Measurements from ENCODE around the gene AIFM2. TPM values are rescaled to one million over a fixed set of nuclear protein-coding genes. Genes with fewer than 3 reads are reported as not detected.

Gene AIFM2
- total and polyA plus RNA-seq, 2 donors (not counting 3 experiments of a cell fraction or from before 2014, with no cell fraction given), result 6.9 to 8.7 TPM

GRCh38 chr10:70114902-70115301, 17.7 kb downstream of the AIFM2 start:
- ChIA-PET POLR2A (no interaction called here), CTCF (interaction anchor here (0.9 to 4.8 kb wide), 9 partner anchors 8 to 435 kb away, joined by 3 to 95 read pairs (median 13); partner anchors contain the start of gene TYSND1)
- H3K36me3 ChIP-seq (ENCODE audit: control insufficient read depth in 2 of 2, extremely low read depth in 1 of 2, insufficient read depth in 2 of 2, low read length in 2 of 2), result peaks cover 3% of the 10 kb centered on the region in 2 experiments
- no peaks in the 10 kb centered on the region for H3K79me2 ChIP-seq (ENCODE audit: control insufficient read depth, insufficient read depth, low read length)
- no peak for TF ChIP-seq MYC (IDR thresholded peaks at IDR 0.05; ENCODE audit: low read depth, low read length)
- TF ChIP-seq POLR2A (IDR thresholded peaks at IDR 0.05; ENCODE audit: low read depth, low read length), result no peak
- TF ChIP-seq POLR2AphosphoS5 (IDR thresholded peaks at IDR 0.05; ENCODE audit: insufficient read depth, low read depth, low read length), result no peak
- TF ChIP-seq EZH2 (IDR thresholded peaks at IDR 0.05; ENCODE audit: borderline replicate concordance, low read depth, low read length, severe bottlenecking), result no peak
- no peak for TF ChIP-seq GATA2 (IDR thresholded peaks at IDR 0.05; ENCODE audit: insufficient read depth, insufficient read length, low read depth, low read length)
- TF ChIP-seq MAX (IDR thresholded peaks at IDR 0.05; ENCODE audit: insufficient read depth, insufficient read length), result no peak
- no peak for TF ChIP-seq CTCF (IDR thresholded peaks at IDR 0.05; ENCODE audit: extremely low read depth in 1 of 2, insufficient read depth in 1 of 2, low read depth in 1 of 2, low read length in 2 of 2)
- no peak for TF ChIP-seq FOS (IDR thresholded peaks at IDR 0.05; ENCODE audit: borderline replicate concordance, insufficient read depth, low read length)
- no peak for TF ChIP-seq JUN (IDR thresholded peaks at IDR 0.05; ENCODE audit: borderline replicate concordance, insufficient read depth, insufficient read length, low read depth)
- FAIRE-seq (no peak), DNase-seq (ENCODE audit: low read depth, low spot score) (no peak)
- H3K9me1 ChIP-seq (replicated peaks; ENCODE audit: control insufficient read depth, extremely low read depth, insufficient read depth, low read length), result no peaks in the 10 kb centered on the region
- H3K4me1 ChIP-seq (ENCODE audit: control insufficient read depth, extremely low read depth, insufficient read depth, low read length), result peaks cover 6% of the 10 kb centered on the region
- no peaks in the 10 kb centered on the region for H4K20me1 ChIP-seq (replicated peaks; ENCODE audit: control insufficient read depth, extremely low read depth, insufficient read depth, low read length)
- H3K9ac ChIP-seq (replicated peaks; ENCODE audit: extremely low read depth, insufficient read depth, low read length), result no peak overlapping the region
- no peak overlapping the region for H3K27ac ChIP-seq (ENCODE audit: insufficient read depth, low read depth, low read length)
- no TSS peak for BruUV-seq (replicated peaks)
- no peak overlapping the region for H3K4me3 ChIP-seq (replicated peaks in 1 of 3; ENCODE audit: insufficient read depth in 1 of 3, low read depth in 1 of 3, low read length in 3 of 3)
- H2AFZ ChIP-seq (ENCODE audit: low read depth, low read length), result no peak overlapping the region
- no peaks in the 10 kb centered on the region for H3K27me3 ChIP-seq (ENCODE audit: control insufficient read depth in 2 of 2, insufficient read depth in 2 of 2, low read length in 2 of 2)
- H3K9me3 ChIP-seq (replicated peaks; ENCODE audit: control insufficient read depth, insufficient read depth, low read length), result no peaks in the 10 kb centered on the region
- H3K4me2 ChIP-seq (ENCODE audit: insufficient read depth, low read length), result no peak overlapping the region
- intact Hi-C loops (cut with micrococcal nuclease), result no loop called here
- dilution Hi-C loops (cut with MboI; ENCODE audit: extremely low pct_ligation_motif_present, low sequenced_read_pairs), result no loop called here

Data from endothelial cell of umbilical vein (primary cell).